GM12878 (cell line): Measurements from ENCODE around the gene MROH8. TPM values are rescaled to one million over a fixed set of nuclear protein-coding genes. Genes with fewer than 3 reads are reported as not detected.

ENCODE experiments used
- ATAC-seq: fragments of 200-7000 bp; cut with Tn5 transposase; 3 replicates; pipeline ENCODE4 v1.9.1; 2020; ENCODE audit warnings: mild to moderate bottlenecking, moderate library complexity
- BruUV-seq: library from RNA; stranded (reverse); fragments of 400-500 nt; replicated peaks from 2 replicates; lab custom pipeline; 2021; lab: Mats Ljungman, UMichigan
- CTCF ChIA-PET: fragments of 300-600 bp; sonication (Branson Sonifier 250); formaldehyde crosslinking; extraction: SDS; loops from one replicate; lab custom pipeline; 2021; ENCODE audit warnings: inconsistent platforms; lab: Yijun Ruan, JAX
- POLR2A ChIA-PET: fragments of 350-600 bp; formaldehyde crosslinking; extraction: SDS; loops from one replicate; lab custom pipeline; 2021; ENCODE audit warnings: inconsistent platforms; lab: Charles Lee
- RAD21 ChIA-PET: fragments of 300-600 bp; sonication (Branson Sonifier 250); formaldehyde crosslinking; loops from one replicate; lab custom pipeline; 2023; ENCODE audit warnings: antibody characterized with exemption; ENCODE audit not compliant: unreplicated experiment; lab: Charles Lee
- SMC1A ChIA-PET: fragments of 300-600 bp; sonication (Branson Sonifier 250); formaldehyde crosslinking; loops from one replicate; lab custom pipeline; 2023; ENCODE audit not compliant: unreplicated experiment, uncharacterized antibody; lab: Charles Lee
- DNase-seq: peaks from one replicate; pipeline ENCODE4 v3.0.0-alpha.2; 2011; ENCODE audit warnings: low read depth, low spot score
- FAIRE-seq: peaks from 3 replicates; lab custom pipeline; 2011; peaks lifted over from hg19 to GRCh38; lab: Jason Lieb, UNC
- H2AFZ ChIP-seq: 2 replicates; pipeline ENCODE4 v1.6.0; 2011; ENCODE audit warnings: low read depth, low read length, control low read depth; ENCODE audit not compliant: control insufficient read depth
- H3K27ac ChIP-seq: 2 replicates; pipeline ENCODE4 v1.5.1; 2011; ENCODE audit warnings: control low read depth; ENCODE audit not compliant: control insufficient read depth, insufficient read depth
- H3K27me3 ChIP-seq, 2 experiments: replicated peaks in 1 of 2; 2 replicates each; pipeline versions ENCODE4 v1.6.0 to v1.6.1; 2011; ENCODE audit warnings: low read length in 1 of 2; ENCODE audit not compliant: control insufficient read depth in 2 of 2, insufficient read depth in 2 of 2
- H3K36me3 ChIP-seq, 2 experiments: 2 replicates each; pipeline ENCODE4 v1.5.1; 2011; ENCODE audit warnings: low read length in 1 of 2; ENCODE audit not compliant: control insufficient read depth in 2 of 2, insufficient read depth in 2 of 2
- H3K4me1 ChIP-seq: 2 replicates; pipeline ENCODE4 v1.6.1; 2011; ENCODE audit warnings: mild to moderate bottlenecking, low read length, moderate library complexity, mixed read lengths; ENCODE audit not compliant: control insufficient read depth, insufficient read depth
- H3K4me2 ChIP-seq: 2 replicates; pipeline ENCODE4 v1.6.0; 2011; ENCODE audit warnings: control low read depth; ENCODE audit not compliant: control insufficient read depth, insufficient read depth
- H3K4me3 ChIP-seq: fragments of 200-600 bp; sonication (generic); 2 replicates; pipeline ENCODE4 v1.5.1; 2016
- H3K79me2 ChIP-seq: 2 replicates; pipeline ENCODE4 v1.6.0; 2011; ENCODE audit warnings: low read length; ENCODE audit not compliant: control insufficient read depth, insufficient read depth
- H3K9ac ChIP-seq: 2 replicates; pipeline ENCODE4 v1.8.0; 2011; ENCODE audit warnings: low read length, control low read depth, mixed read lengths; ENCODE audit not compliant: control insufficient read depth, insufficient read depth
- H3K9me3 ChIP-seq: replicated peaks from 3 replicates; pipeline ENCODE4 v1.5.1; 2011; ENCODE audit warnings: mild to moderate bottlenecking, low read length; ENCODE audit not compliant: control insufficient read depth, insufficient read depth
- H4K20me1 ChIP-seq: 2 replicates; pipeline ENCODE4 v1.6.0; 2011; ENCODE audit not compliant: control insufficient read depth, insufficient read depth
- BACH1 ChIP-seq: fragments of 450-650 bp; IDR thresholded peaks from 2 replicates; pipeline ENCODE4 v1.6.1; 2017; ENCODE audit warnings: mild to moderate bottlenecking, borderline replicate concordance
- CBX5 ChIP-seq: sonication (generic); IDR thresholded peaks from 2 replicates; pipeline ENCODE4 v1.6.1; 2016; ENCODE audit warnings: low read depth, moderate library complexity, mild to moderate bottlenecking, inconsistent platforms
- E2F4 ChIP-seq: IDR thresholded peaks from 2 replicates; pipeline ENCODE4 v1.6.1; 2012; ENCODE audit warnings: low read depth, low read length, improper control_type of control experiment
- E4F1 ChIP-seq: fragments of 450-650 bp; IDR thresholded peaks from 2 replicates; pipeline ENCODE4 v1.6.1; 2018; ENCODE audit warnings: borderline replicate concordance, mild to moderate bottlenecking; ENCODE audit not compliant: partially characterized antibody
- JUNB ChIP-seq: IDR thresholded peaks from 2 replicates; pipeline ENCODE4 v1.6.1; 2016; ENCODE audit warnings: antibody characterized with exemption, mild to moderate bottlenecking
- MEF2A ChIP-seq: IDR thresholded peaks from 2 replicates; pipeline ENCODE4 v1.6.1; 2011; ENCODE audit warnings: low read depth, mild to moderate bottlenecking, low read length, moderate library complexity; ENCODE audit not compliant: insufficient read depth
- MXI1 ChIP-seq: fragments of 150-350 bp; IDR thresholded peaks from 2 replicates; pipeline ENCODE4 v1.6.1; 2011; ENCODE audit warnings: low read depth, mild to moderate bottlenecking, inconsistent platforms, low read length, improper control_type of control experiment
- NR2C2 ChIP-seq: IDR thresholded peaks from 2 replicates; pipeline ENCODE4 v1.6.1; 2011; ENCODE audit warnings: borderline replicate concordance, low read depth; ENCODE audit not compliant: control insufficient read depth, insufficient read length
- PAX5 ChIP-seq: IDR thresholded peaks from 2 replicates; pipeline ENCODE4 v1.6.1; 2011; ENCODE audit warnings: low read depth, low read length, borderline replicate concordance
- REST ChIP-seq: IDR thresholded peaks from 2 replicates; pipeline ENCODE4 v1.6.1; 2012; ENCODE audit warnings: mild to moderate bottlenecking, low read depth, low read length
- TCF12 ChIP-seq: IDR thresholded peaks from 2 replicates; pipeline ENCODE4 v1.6.1; 2011; ENCODE audit warnings: low read depth, mild to moderate bottlenecking, low read length
- USF2 ChIP-seq: IDR thresholded peaks from 2 replicates; pipeline ENCODE4 v1.6.1; 2011; ENCODE audit warnings: low read depth, low read length, improper control_type of control experiment, borderline replicate concordance
- YBX1 ChIP-seq: fragments of 450-650 bp; IDR thresholded peaks from 2 replicates; pipeline ENCODE4 v1.6.1; 2016; ENCODE audit warnings: antibody characterized with exemption
- ZSCAN29 ChIP-seq: fragments of 450-650 bp; IDR thresholded peaks from 2 replicates; pipeline ENCODE4 v1.6.1; 2017; ENCODE audit warnings: mild to moderate bottlenecking, moderate library complexity
- WGBS: methylation state at CpG from one replicate; pipeline ENCODE4 v1.1.6; 2016; ENCODE audit warnings: low lambda C conversion rate; ENCODE audit not compliant: insufficient replicate concordance, insufficient coverage; ENCODE audit errors: missing lambda C conversion rate; 5-methylcytosine and 5-hydroxymethylcytosine counted together
- in situ Hi-C: fragments of 300-500 bp; cut with MboI; formaldehyde crosslinking; loops from 9 replicates; pipeline ENCODE4 v1.14.3; 2018; ENCODE audit warnings: mixed read lengths
- intact Hi-C: fragments of 100-400 bp; cut with micrococcal nuclease; formaldehyde crosslinking; loops from one replicate; pipeline ENCODE4 v1.14.2; 2022; ENCODE audit not compliant: unreplicated experiment
- polyA plus RNA-seq, 11 experiments: library from polyadenylated mRNA; depleted of rRNA in 4 of 11; unstranded in 6 of 11; stranded (reverse) in 5 of 11; fragments of >200 nt; fragmentation: Nextera tagmentation in 4 of 11; fragmentation: Illumina TruSeq in 1 of 11; extraction: Ambion mirVana in 4 of 11; extraction: Trizol in 1 of 11; gene quantifications; 1 replicate in 1 of 11; 2 replicates in 10 of 11; pipeline versions ENCODE4 v1.2.1 to v1.2.3, GENCODE V29; 2011 to 2016; ENCODE audit warnings: inconsistent platforms in 2 of 11, missing spikeins in 2 of 11, low read depth in 1 of 11
- total RNA-seq, 4 experiments: library from RNA; depleted of rRNA in 3 of 4; stranded (reverse); fragments of >200 nt in 3 of 4; fragmentation: Illumina TruSeq in 1 of 4; extraction: Trizol in 1 of 4; gene quantifications; 2 replicates each; pipeline versions ENCODE4 v1.2.1 to v1.2.3, GENCODE V29; 2013 to 2021

MROH8 gene
- total and polyA plus RNA-seq, 10 of the 15 experiments (the other 5 are each of a cell fraction or from before 2014, with no cell fraction given), result 0.16 to 2.8 (median 1.8) TPM

- Histone ChIP-seq H3K4me1 (no peaks in the 10 kb centered on the region), H3K9me3 (no peaks in the 10 kb centered on the region), H3K27ac (no peak overlapping the region), H4K20me1 (no peaks in the 10 kb centered on the region), H3K27me3 (no peaks in the 10 kb centered on the region), H3K4me2 (no peak overlapping the region), H3K4me3 (no peak overlapping the region), H3K79me2 (no peaks in the 10 kb centered on the region), H2AFZ (no peak overlapping the region), H3K9ac (no peak overlapping the region), H3K36me3 (peaks cover 49 to 56% of the 10 kb centered on the region in 2 experiments)
- intact Hi-C loops, result no loop called here
- FAIRE-seq (no peak), DNase-seq (no peak), ATAC-seq (no peak)
- 91% methylated on average over 5 of the region's 5 CpGs for WGBS
- POLR2A ChIA-PET, result no interaction called here
- RAD21 ChIA-PET, result no interaction called here
- SMC1A ChIA-PET, result interaction anchor here (1.0 to 1.4 kb wide), 2 partner anchors 33 to 304 kb away, joined by 3 to 10 read pairs; no protein-coding TSS in a partner anchor
- BruUV-seq, result no TSS peak
- no peak for TF ChIP-seq USF2
- no peak for TF ChIP-seq MEF2A
- no peak for TF ChIP-seq NR2C2
- TF ChIP-seq YBX1, result no peak
- TF ChIP-seq TCF12, result no peak
- TF ChIP-seq JUNB, result no peak
- TF ChIP-seq CBX5, result no peak
- no peak for TF ChIP-seq PAX5
- TF ChIP-seq ZSCAN29, result no peak
- no peak for TF ChIP-seq E4F1
- TF ChIP-seq E2F4, result no peak
- no peak for TF ChIP-seq BACH1
- no peak for TF ChIP-seq MXI1
- TF ChIP-seq REST, result no peak
- CTCF ChIA-PET, result interaction anchor here (0.9 to 1.0 kb wide), 2 partner anchors 14 to 306 kb away, joined by 3 read pairs; no protein-coding TSS in a partner anchor
- in situ Hi-C loops, result no loop called here
These were observed 49.3 kb upstream of the MROH8 start for GRCh38 chr20:37228656-37229055.
